Muscle layer of colon (tissue), 2 donors: ENCODE data around the gene SLC9A5.

Experiments used
- H3K27ac ChIP-seq: one replicate; pipeline ENCODE4 v1.7.0; 2013; ENCODE audit warnings: low read depth, mild to moderate bottlenecking, low read length, moderate library complexity
- H3K27me3 ChIP-seq, 2 donors: one replicate each; pipeline ENCODE4 v1.7.0; 2013; ENCODE audit warnings: low read length in 2 of 2, mild to moderate bottlenecking in 2 of 2; ENCODE audit not compliant: insufficient read depth in 2 of 2, control insufficient read depth in 1 of 2
- H3K36me3 ChIP-seq: one replicate; pipeline ENCODE4 v1.7.0; 2013; ENCODE audit warnings: mild to moderate bottlenecking, low read length; ENCODE audit not compliant: insufficient read depth
- H3K4me1 ChIP-seq: one replicate; pipeline ENCODE4 v1.7.0; 2013; ENCODE audit warnings: mild to moderate bottlenecking, low read length; ENCODE audit not compliant: insufficient read depth
- H3K4me3 ChIP-seq, 2 donors: one replicate each; pipeline ENCODE4 v1.7.0; 2013; ENCODE audit warnings: low read length in 2 of 2, low read depth in 1 of 2, mild to moderate bottlenecking in 1 of 2, moderate library complexity in 1 of 2
- H3K9ac ChIP-seq: one replicate; pipeline ENCODE4 v1.7.0; 2013; ENCODE audit warnings: low read length
- H3K9me3 ChIP-seq: one replicate; pipeline ENCODE4 v1.7.0; 2013; ENCODE audit warnings: mild to moderate bottlenecking, low read length
- donor health status: abdominal sarcoma.
- donor health status: Adenocarcinoma of cecum.

Gene SLC9A5

GRCh38 chr16:67226295-67226803, 22.4 kb upstream of the SLC9A5 start:
- no peaks in the 10 kb centered on the region for H3K27me3 ChIP-seq
- peaks cover 33% of the 10 kb centered on the region for H3K36me3 ChIP-seq
- H3K9me3 ChIP-seq: no peaks in the 10 kb centered on the region
- peak overlapping the region; percentile 95 to 100 for H3K4me3 ChIP-seq
- H3K4me1 ChIP-seq: peaks cover 20% of the 10 kb centered on the region
- H3K9ac ChIP-seq: peak overlapping the region; percentile 98
- peak overlapping the region; percentile 97 for H3K27ac ChIP-seq

- H3K36me3 ChIP-seq: peaks cover 35% of the 10 kb centered on the region
- no peaks in the 10 kb centered on the region for H3K9me3 ChIP-seq
- no peaks in the 10 kb centered on the region for H3K27me3 ChIP-seq
- H3K4me3 ChIP-seq: peak within 1 kb of the TSS; percentile 95 to 100
- peak within 1 kb of the TSS; percentile 97 for H3K27ac ChIP-seq
- H3K9ac ChIP-seq: peak within 1 kb of the TSS; percentile 98
- peaks cover 20% of the 10 kb centered on the region for H3K4me1 ChIP-seq
Observed at GRCh38 chr16:67226804-67227566, 21.8 kb upstream of the SLC9A5 start, which contains the start of gene TMEM208. TMEM208 (plus strand) TSS chr16:67227130; CDS start chr16:67227219, 89 bp downstream.

- H3K36me3 ChIP-seq: peaks cover 35% of the 10 kb centered on the region
- no peaks in the 10 kb centered on the region for H3K9me3 ChIP-seq
- no peaks in the 10 kb centered on the region for H3K27me3 ChIP-seq
- H3K9ac ChIP-seq: peak overlapping the region; percentile 98
- peak overlapping the region; percentile 95 to 100 for H3K4me3 ChIP-seq
- H3K27ac ChIP-seq: peak overlapping the region; percentile 97
- H3K4me1 ChIP-seq: peaks cover 20% of the 10 kb centered on the region
Observed at GRCh38 chr16:67227567-67227921, 21.2 kb upstream of the SLC9A5 start.

GRCh38 chr16:67228034-67228785, 20.6 kb upstream of the SLC9A5 start:
- H3K4me3 ChIP-seq: peak overlapping the region; percentile 95 to 100
- no peaks in the 10 kb centered on the region for H3K9me3 ChIP-seq
- peak overlapping the region; percentile 98 for H3K9ac ChIP-seq
- peaks cover 35% of the 10 kb centered on the region for H3K36me3 ChIP-seq
- H3K27ac ChIP-seq: no peak overlapping the region
- no peaks in the 10 kb centered on the region for H3K27me3 ChIP-seq
- H3K4me1 ChIP-seq: peaks cover 20% of the 10 kb centered on the region

- no peaks in the 10 kb centered on the region for H3K9me3 ChIP-seq
- peaks cover 20% of the 10 kb centered on the region for H3K4me1 ChIP-seq
- H3K27me3 ChIP-seq: no peaks in the 10 kb centered on the region
- no peak overlapping the region for H3K27ac ChIP-seq
- H3K36me3 ChIP-seq: peaks cover 35% of the 10 kb centered on the region
- no peak overlapping the region for H3K9ac ChIP-seq
- no peak overlapping the region for H3K4me3 ChIP-seq
Observed at GRCh38 chr16:67228905-67229304, 19.9 kb upstream of the SLC9A5 start.

- Histone ChIP-seq H3K9ac (no peak overlapping the region), H3K27ac (no peak overlapping the region), H3K4me1 (peaks cover 20% of the 10 kb centered on the region), H3K9me3 (no peaks in the 10 kb centered on the region), H3K27me3 (no peaks in the 10 kb centered on the region), H3K36me3 (peaks cover 35% of the 10 kb centered on the region), H3K4me3 (no peak overlapping the region)
Observed at GRCh38 chr16:67229906-67230808, 18.6 kb upstream of the SLC9A5 start.

GRCh38 chr16:67230809-67231660, 17.7 kb upstream of the SLC9A5 start:
- peaks cover 15% of the 10 kb centered on the region for H3K4me1 ChIP-seq
- H3K9me3 ChIP-seq: no peaks in the 10 kb centered on the region
- peaks cover 40% of the 10 kb centered on the region for H3K36me3 ChIP-seq
- H3K4me3 ChIP-seq: no peak overlapping the region
- H3K27ac ChIP-seq: no peak overlapping the region
- H3K27me3 ChIP-seq: no peaks in the 10 kb centered on the region
- H3K9ac ChIP-seq: no peak overlapping the region

- Histone ChIP-seq H3K27me3 (no peaks in the 10 kb centered on the region), H3K36me3 (peaks cover 45% of the 10 kb centered on the region), H3K4me3 (no peak overlapping the region), H3K27ac (no peak overlapping the region), H3K9ac (no peak overlapping the region), H3K9me3 (no peaks in the 10 kb centered on the region), H3K4me1 (no peaks in the 10 kb centered on the region)
Observed at GRCh38 chr16:67233596-67233995, 15.2 kb upstream of the SLC9A5 start.

GRCh38 chr16:67234180-67234597, 14.6 kb upstream of the SLC9A5 start:
- Histone ChIP-seq H3K9ac (no peak overlapping the region), H3K27ac (no peak overlapping the region), H3K36me3 (peaks cover 39% of the 10 kb centered on the region), H3K9me3 (no peaks in the 10 kb centered on the region), H3K4me1 (no peaks in the 10 kb centered on the region), H3K27me3 (no peaks in the 10 kb centered on the region), H3K4me3 (no peak overlapping the region)

GRCh38 chr16:67235816-67236562, 12.8 kb upstream of the SLC9A5 start:
- Histone ChIP-seq H3K27ac (no peak overlapping the region), H3K27me3 (no peaks in the 10 kb centered on the region), H3K36me3 (peaks cover 23% of the 10 kb centered on the region), H3K9ac (no peak overlapping the region), H3K4me3 (no peak overlapping the region), H3K4me1 (no peaks in the 10 kb centered on the region), H3K9me3 (no peaks in the 10 kb centered on the region)
